NT2/D1 (cell line): ENCODE measurements around the gene PRC1.

Experiments
- DNase-seq: peaks from one replicate; pipeline ENCODE4 v3.0.0-alpha.2; 2011; ENCODE audit warnings: low read depth, low spot score
- H3K27me3 ChIP-seq: 2 replicates; pipeline ENCODE4 v1.6.0; 2011; ENCODE audit warnings: mild to moderate bottlenecking; ENCODE audit not compliant: insufficient read length, insufficient read depth
- H3K36me3 ChIP-seq: 2 replicates; pipeline ENCODE4 v1.6.1; 2011; ENCODE audit warnings: mild to moderate bottlenecking, low read length, mixed read lengths; ENCODE audit not compliant: insufficient read depth, insufficient read length
- H3K4me1 ChIP-seq: 2 replicates; pipeline ENCODE4 v1.5.1; 2011; ENCODE audit not compliant: insufficient read depth, insufficient read length
- H3K4me3 ChIP-seq: 2 replicates; pipeline ENCODE4 v1.5.1; 2011; ENCODE audit warnings: low read depth; ENCODE audit not compliant: insufficient read length
- H3K9ac ChIP-seq: 2 replicates; pipeline ENCODE4 v1.6.0; 2011; ENCODE audit warnings: low read depth; ENCODE audit not compliant: insufficient read length
- H3K9me3 ChIP-seq: 2 replicates; pipeline ENCODE4 v1.5.1; 2011; ENCODE audit warnings: mild to moderate bottlenecking, low read length; ENCODE audit not compliant: insufficient read depth
- SUZ12 ChIP-seq: IDR thresholded peaks from 2 replicates; pipeline ENCODE4 v1.6.1; 2011; ENCODE audit not compliant: insufficient read length, insufficient read depth; ENCODE audit errors: extremely low read depth
- YY1 ChIP-seq: IDR thresholded peaks from 2 replicates; pipeline ENCODE4 v1.6.1; 2011; ENCODE audit not compliant: insufficient read length, insufficient read depth
- ZNF274 ChIP-seq: IDR thresholded peaks from 2 replicates; pipeline ENCODE4 v1.6.1; 2011; ENCODE audit warnings: mild to moderate bottlenecking, low read depth, low read length

Gene PRC1

GRCh38 chr15:91007266-91007665, 12.9 kb upstream of the PRC1 start:
- no peak overlapping the region for H3K4me3 ChIP-seq
- H3K4me1 ChIP-seq: no peaks in the 10 kb centered on the region
- no peak for DNase-seq
- peaks cover 84% of the 10 kb centered on the region for H3K36me3 ChIP-seq
- H3K9me3 ChIP-seq: no peaks in the 10 kb centered on the region
- TF ChIP-seq ZNF274 (no peak), YY1 (no peak), SUZ12 (no peak)
- no peaks in the 10 kb centered on the region for H3K27me3 ChIP-seq
- H3K9ac ChIP-seq: no peak overlapping the region

GRCh38 chr15:91001209-91001608, 6.9 kb upstream of the PRC1 start:
- Histone ChIP-seq H3K9ac (no peak overlapping the region), H3K27me3 (no peaks in the 10 kb centered on the region), H3K4me3 (no peak overlapping the region), H3K4me1 (no peaks in the 10 kb centered on the region), H3K36me3 (peaks cover 87% of the 10 kb centered on the region), H3K9me3 (no peaks in the 10 kb centered on the region)
- no peak for TF ChIP-seq SUZ12
- no peak for TF ChIP-seq YY1
- TF ChIP-seq ZNF274: no peak
- DNase-seq: no peak

DNA sequence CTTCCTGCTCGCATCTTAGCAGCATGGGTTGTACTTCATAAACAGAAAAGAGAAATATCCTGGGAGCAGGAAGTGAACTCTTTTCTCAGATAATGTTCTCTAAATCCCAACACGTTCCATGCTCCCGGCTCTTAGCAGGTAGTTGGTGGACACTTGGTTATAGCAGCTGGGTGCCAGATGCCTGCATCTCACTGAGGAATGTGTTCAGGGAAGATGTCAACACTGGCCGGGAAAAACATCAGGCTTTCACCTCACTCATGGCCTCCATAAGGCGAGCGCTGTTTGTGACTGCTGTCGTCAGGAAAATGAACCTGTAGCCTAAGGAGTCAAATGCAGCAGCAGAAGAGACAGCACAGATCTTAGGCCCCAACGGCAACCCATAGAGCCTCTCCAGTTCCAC, 4.4 kb upstream of the PRC1 start:
- DNase-seq: no peak
- H3K4me3 ChIP-seq: no peak overlapping the region
- peaks cover 66% of the 10 kb centered on the region for H3K36me3 ChIP-seq
- no peak overlapping the region for H3K9ac ChIP-seq
- H3K9me3 ChIP-seq: no peaks in the 10 kb centered on the region
- no peaks in the 10 kb centered on the region for H3K4me1 ChIP-seq
- TF ChIP-seq ZNF274 (no peak), YY1 (no peak), SUZ12 (no peak)
- no peaks in the 10 kb centered on the region for H3K27me3 ChIP-seq

- Histone ChIP-seq H3K4me1 (peaks cover 3% of the 10 kb centered on the region), H3K27me3 (no peaks in the 10 kb centered on the region), H3K36me3 (peaks cover 27% of the 10 kb centered on the region), H3K9me3 (no peaks in the 10 kb centered on the region), H3K9ac (peak overlapping the region; percentile 96), H3K4me3 (peak overlapping the region; percentile 95)
- TF ChIP-seq ZNF274 (no peak), SUZ12 (no peak), YY1 (no peak)
- DNase-seq: no peak
Observed at GRCh38 chr15:90994059-90994416, 297 bp downstream of the PRC1 start.

DNA sequence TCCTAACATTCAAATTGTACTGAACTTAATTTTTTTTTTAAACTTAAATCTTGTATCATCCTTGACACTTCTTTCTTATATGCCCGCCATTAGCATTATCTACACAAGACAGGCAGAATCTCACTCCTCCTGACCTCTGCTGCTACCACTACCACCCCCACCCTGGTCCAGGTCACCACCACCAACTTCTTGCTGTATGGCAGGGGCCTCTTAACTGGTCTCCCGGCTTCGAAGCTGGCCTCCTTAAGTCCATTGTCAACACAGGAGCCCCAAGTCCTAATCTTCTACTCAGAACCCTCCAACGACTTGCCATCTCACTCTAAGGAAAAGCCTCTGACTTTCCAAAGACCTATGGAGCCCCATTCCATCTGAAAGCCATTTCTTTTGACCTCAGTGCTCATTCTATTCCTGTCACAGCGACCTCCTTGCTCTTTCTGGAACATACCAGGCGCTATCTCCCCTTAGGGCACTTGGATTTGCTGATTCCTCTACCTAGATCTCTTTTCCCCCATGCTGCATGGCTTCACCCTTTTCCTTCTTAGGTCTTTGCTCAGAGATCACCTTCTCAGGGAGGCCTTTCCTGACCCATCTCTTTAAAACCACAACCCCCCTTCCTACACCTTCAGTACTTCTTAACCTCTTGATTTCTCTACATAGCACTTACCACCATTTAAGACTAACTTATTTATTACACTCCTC, 2.6 kb downstream of the PRC1 start:
- Histone ChIP-seq H3K4me1 (peaks cover 8% of the 10 kb centered on the region), H3K36me3 (peaks cover 8% of the 10 kb centered on the region), H3K27me3 (no peaks in the 10 kb centered on the region), H3K4me3 (no peak overlapping the region), H3K9ac (no peak overlapping the region), H3K9me3 (no peaks in the 10 kb centered on the region)
- TF ChIP-seq SUZ12: no peak
- TF ChIP-seq ZNF274: no peak
- TF ChIP-seq YY1: no peak
- DNase-seq: no peak

DNA sequence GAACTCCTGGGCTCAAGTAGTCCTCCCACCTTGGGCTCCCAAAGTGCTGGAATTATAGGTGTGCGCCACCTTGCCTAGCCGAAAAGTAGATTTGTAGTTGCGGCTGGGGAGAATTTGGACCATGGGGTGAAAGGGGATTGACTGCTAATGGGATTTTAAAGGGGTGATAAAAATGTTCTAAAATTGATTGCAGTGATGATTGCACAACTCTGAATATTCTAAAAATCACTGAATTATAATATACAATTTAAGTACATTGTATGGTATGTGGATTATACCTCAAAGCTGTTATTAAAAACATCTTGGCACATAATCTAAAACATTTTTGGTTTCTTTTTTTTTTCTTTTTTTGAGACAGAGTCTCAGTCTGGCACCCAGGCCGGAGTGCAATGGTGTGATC, 3.9 kb downstream of the PRC1 start:
- no peak for DNase-seq
- TF ChIP-seq ZNF274: no peak
- Histone ChIP-seq H3K9ac (no peak overlapping the region), H3K4me1 (peaks cover 8% of the 10 kb centered on the region), H3K27me3 (no peaks in the 10 kb centered on the region), H3K9me3 (no peaks in the 10 kb centered on the region), H3K4me3 (no peak overlapping the region), H3K36me3 (peaks cover 2% of the 10 kb centered on the region)

GRCh38 chr15:90989040-90989768, 5.1 kb downstream of the PRC1 start:
- no peaks in the 10 kb centered on the region for H3K9me3 ChIP-seq
- no peaks in the 10 kb centered on the region for H3K27me3 ChIP-seq
- no peak overlapping the region for H3K4me3 ChIP-seq
- H3K4me1 ChIP-seq: peaks cover 8% of the 10 kb centered on the region
- TF ChIP-seq ZNF274 (no peak), SUZ12 (no peak), YY1 (no peak)
- no peak overlapping the region for H3K9ac ChIP-seq
- no peak for DNase-seq
- H3K36me3 ChIP-seq: peaks cover 7% of the 10 kb centered on the region

DNA sequence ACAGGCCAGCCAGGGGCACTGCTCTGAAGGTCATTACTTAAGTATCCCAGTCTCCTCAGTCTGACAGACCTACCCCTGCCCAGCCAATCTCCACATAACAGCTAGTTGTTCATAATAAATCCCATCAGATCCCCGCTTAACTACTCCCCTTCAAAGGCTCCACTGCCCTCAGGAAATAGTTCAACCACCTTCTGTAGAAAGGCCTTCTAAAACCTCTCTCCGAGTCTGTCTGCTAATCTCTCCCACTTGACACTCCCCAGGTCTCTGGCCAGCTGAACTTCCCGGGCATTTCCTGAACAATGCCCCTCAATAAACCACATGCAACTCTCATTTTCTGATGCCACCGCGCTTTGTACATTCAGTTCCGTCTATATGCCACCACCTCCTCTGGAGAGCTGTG, 6.0 kb downstream of the PRC1 start:
- peaks cover 16% of the 10 kb centered on the region for H3K36me3 ChIP-seq
- no peak overlapping the region for H3K4me3 ChIP-seq
- TF ChIP-seq SUZ12 (no peak), ZNF274 (no peak), YY1 (no peak)
- no peaks in the 10 kb centered on the region for H3K9me3 ChIP-seq
- no peak for DNase-seq
- no peaks in the 10 kb centered on the region for H3K27me3 ChIP-seq
- no peak overlapping the region for H3K9ac ChIP-seq
- peaks cover 8% of the 10 kb centered on the region for H3K4me1 ChIP-seq
